Thymus (tissue), 11 donors: ENCODE results near the gene KLF13. TPM values are rescaled to one million over a fixed set of nuclear protein-coding genes. Genes with fewer than 3 reads are reported as not detected.

Experiments used
- DNase-seq, 9 donors: peaks; one replicate each; pipeline ENCODE4 v3.0.0-alpha.2; 2013; ENCODE audit warnings: low spot score in 9 of 9, low read depth in 6 of 9, missing footprints in 1 of 9
- H3K27ac ChIP-seq, 2 donors: one replicate each; pipeline ENCODE4 v1.5.1; 2013; ENCODE audit warnings: control low read depth in 1 of 2, low read depth in 1 of 2, low read length in 1 of 2, mild to moderate bottlenecking in 1 of 2, moderate library complexity in 1 of 2
- H3K27me3 ChIP-seq, 2 donors: one replicate each; pipeline ENCODE4 v1.5.1; 2013; ENCODE audit warnings: low read length in 1 of 2; ENCODE audit not compliant: control insufficient read depth in 2 of 2, insufficient read depth in 1 of 2
- H3K36me3 ChIP-seq, 2 donors: one replicate each; pipeline ENCODE4 v1.5.1; 2013; ENCODE audit warnings: low read length in 1 of 2, mild to moderate bottlenecking in 1 of 2, moderate library complexity in 1 of 2; ENCODE audit not compliant: control insufficient read depth in 2 of 2, insufficient read depth in 2 of 2
- H3K4me1 ChIP-seq, 2 donors: one replicate each; pipeline ENCODE4 v1.5.1; 2013; ENCODE audit warnings: low read length in 2 of 2; ENCODE audit not compliant: control insufficient read depth in 2 of 2, insufficient read depth in 2 of 2
- H3K4me3 ChIP-seq, 2 donors: one replicate each; pipeline ENCODE4 v1.5.1; 2013; ENCODE audit warnings: low read length in 2 of 2, control low read depth in 1 of 2, mild to moderate bottlenecking in 1 of 2
- H3K9me3 ChIP-seq, 2 donors: one replicate each; pipeline ENCODE4 v1.5.1; 2013; ENCODE audit warnings: low read length in 1 of 2, mild to moderate bottlenecking in 1 of 2; ENCODE audit not compliant: control insufficient read depth in 2 of 2, insufficient read depth in 1 of 2
- whole genome bisulfite sequencing: extraction: QIAGEN DNeasy Blood & Tissue Kit; methylation state at CpG from one replicate; pipeline ENCODE4 v1.1.7; 2013; 5-methylcytosine and 5-hydroxymethylcytosine counted together
- polyA plus RNA-seq: library from polyadenylated mRNA; stranded (reverse); fragments of 200-250 nt; gene quantifications from one replicate; pipeline ENCODE4 v1.2.3, GENCODE V29; 2013
- total RNA-seq: library from RNA; stranded (reverse); fragments of 120-200 nt; gene quantifications from one replicate; pipeline ENCODE4 v1.2.4, GENCODE V29; 2013
- donor health status: healthy.

Gene KLF13
- total and polyA plus RNA-seq, 2 donors = 107 to 158 TPM

- Histone ChIP-seq H3K4me1 (peaks cover 10 to 46% of the 10 kb centered on the region in 2 donors), H3K4me3 (no peak overlapping the region), H3K27me3 (peaks cover 2 to 18% of the 10 kb centered on the region in 2 donors), H3K27ac (no peak overlapping the region), H3K36me3 (no peaks in the 10 kb centered on the region), H3K9me3 (peaks cover 0 to 8% of the 10 kb centered on the region in 2 donors)
- DNase-seq = no peak
- 92% methylated on average over 6 of the region's 6 CpGs for WGBS
These were observed 64.3 kb downstream of the KLF13 start for GRCh38 chr15:31390777-31391486.

DNA sequence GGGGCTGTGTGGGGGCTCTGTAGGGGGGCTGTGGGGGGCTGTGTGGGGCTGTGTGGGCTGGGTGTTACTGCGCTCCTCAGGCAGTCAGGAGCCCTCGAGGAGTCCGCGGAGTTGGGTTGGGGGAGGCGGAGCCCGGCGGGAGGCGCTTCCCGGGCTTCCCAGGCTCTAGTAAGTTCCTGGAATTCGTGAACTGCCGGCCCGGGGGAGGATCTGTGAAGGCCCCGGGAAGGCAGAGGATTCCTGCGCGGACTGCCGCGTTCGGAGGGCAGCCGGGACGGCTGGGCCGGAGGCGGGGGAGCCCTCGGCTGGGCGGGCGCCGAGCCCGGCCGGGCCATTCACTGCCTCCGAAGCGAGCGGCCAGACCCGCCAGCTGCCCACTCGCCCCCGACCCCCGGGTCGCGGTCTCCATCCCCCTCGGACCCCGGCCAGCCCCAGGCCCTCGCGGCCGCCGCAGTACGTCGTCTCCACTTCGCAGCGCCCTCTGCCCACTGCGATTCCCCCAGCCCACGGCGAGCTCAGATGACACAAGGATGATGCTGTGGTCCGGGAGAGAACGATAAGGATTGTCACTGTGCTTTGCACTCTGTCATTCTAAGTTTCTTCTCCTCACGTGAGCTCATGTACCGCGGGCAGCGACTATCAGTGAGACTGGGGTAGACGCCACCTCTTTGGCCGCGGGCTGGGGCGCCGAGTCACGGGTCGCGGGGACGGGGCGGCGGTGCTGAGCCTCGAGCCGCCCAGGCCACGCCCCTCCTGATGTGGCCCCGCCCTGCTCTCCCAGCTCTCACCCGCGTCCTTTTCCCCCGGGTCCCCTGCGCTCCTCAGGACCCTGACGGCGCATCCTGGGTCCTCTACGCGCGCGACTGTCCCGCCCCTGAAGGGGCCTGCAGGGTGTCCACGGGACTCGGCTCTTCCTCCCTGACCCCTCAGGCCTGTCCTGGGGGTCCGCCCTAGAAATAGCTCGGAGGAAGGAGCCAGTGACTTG lies 65.3 kb downstream of the KLF13 start:
- Histone ChIP-seq H3K36me3 (no peaks in the 10 kb centered on the region), H3K4me1 (peaks cover 10 to 36% of the 10 kb centered on the region in 2 donors), H3K9me3 (peaks cover 0 to 8% of the 10 kb centered on the region in 2 donors), H3K27me3 (peaks cover 2 to 18% of the 10 kb centered on the region in 2 donors), H3K27ac (peak overlapping the region in 1 of 2 donors; percentile 81), H3K4me3 (peak overlapping the region; percentile 55 to 75)
- 1% methylated on average over 86 of the region's 86 CpGs for WGBS
- DNase-seq = peak in 7 of 9 donors; percentile 44 to 80 (median 71)

- DNase-seq = no peak
- Histone ChIP-seq H3K27ac (peak overlapping the region in 1 of 2 donors; percentile 60), H3K4me3 (peak overlapping the region; percentile 55 to 75), H3K4me1 (peaks cover 5 to 33% of the 10 kb centered on the region in 2 donors), H3K36me3 (no peaks in the 10 kb centered on the region), H3K27me3 (peaks cover 2 to 18% of the 10 kb centered on the region in 2 donors), H3K9me3 (peaks cover 0 to 8% of the 10 kb centered on the region in 2 donors)
- WGBS = 2% methylated on average over 38 of the region's 43 CpGs
These were observed 66.2 kb downstream of the KLF13 start for GRCh38 chr15:31392761-31393401.

- 44% methylated on average over 21 of the region's 21 CpGs for WGBS
- H3K27ac ChIP-seq = no peak overlapping the region
These were observed 66.9 kb downstream of the KLF13 start for GRCh38 chr15:31393444-31394091.

DNA sequence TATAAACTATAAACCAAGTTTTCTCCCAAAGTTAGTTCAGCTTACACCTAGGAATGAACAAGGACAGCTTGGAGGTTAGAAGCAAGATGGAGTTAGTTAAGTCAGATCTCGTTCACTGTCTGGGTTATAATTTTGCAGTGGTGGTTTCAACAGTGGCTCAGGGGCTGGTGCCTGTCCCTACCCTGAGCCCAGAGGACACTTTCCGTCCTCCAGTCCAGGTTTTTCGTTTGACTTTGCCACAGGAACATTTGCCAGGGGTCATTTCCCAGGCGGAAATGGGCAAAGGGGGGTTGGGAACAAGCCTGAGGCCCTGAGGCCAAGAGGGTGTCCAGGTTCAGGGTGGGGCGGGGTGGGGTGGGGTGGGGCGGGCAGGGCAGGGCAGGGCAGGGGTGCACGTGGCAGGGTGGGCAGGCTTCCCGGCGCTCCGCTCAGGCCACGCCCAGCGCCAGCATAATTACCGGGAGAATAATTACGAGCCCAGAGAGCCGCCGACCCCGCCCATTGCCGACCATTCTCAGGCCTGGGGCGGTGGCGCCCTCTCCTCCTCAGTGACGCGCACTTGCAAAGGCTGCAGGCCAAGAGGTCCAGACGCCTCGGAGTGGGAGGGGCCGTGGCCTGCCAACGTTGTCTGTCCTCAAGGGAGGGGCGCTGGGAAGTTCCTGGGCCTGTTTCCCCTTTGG lies 70.4 kb downstream of the KLF13 start:
- peaks cover 0 to 14% of the 10 kb centered on the region in 2 donors for H3K27me3 ChIP-seq
- H3K27ac ChIP-seq = peak overlapping the region in 1 of 2 donors; percentile 4
- 66% methylated on average over 27 of the region's 27 CpGs for WGBS
- H3K9me3 ChIP-seq = peaks cover 0 to 4% of the 10 kb centered on the region in 2 donors
- H3K4me1 ChIP-seq = peaks cover 13 to 57% of the 10 kb centered on the region in 2 donors
- no peak for DNase-seq
- H3K36me3 ChIP-seq = no peaks in the 10 kb centered on the region
- H3K4me3 ChIP-seq = no peak overlapping the region

More at GRCh38 chr15:31393444-31394091, 66.9 kb downstream of the KLF13 start:
- peaks cover 9 to 34% of the 10 kb centered on the region in 2 donors for H3K4me1 ChIP-seq
- H3K27me3 ChIP-seq = peaks cover 2 to 18% of the 10 kb centered on the region in 2 donors
- peak in 4 of 9 donors; percentile 46 to 73 (median 48) for DNase-seq
- peaks cover 0 to 8% of the 10 kb centered on the region in 2 donors for H3K9me3 ChIP-seq
- H3K4me3 ChIP-seq = peak overlapping the region; percentile 55 to 75
- H3K36me3 ChIP-seq = no peaks in the 10 kb centered on the region

DNA sequence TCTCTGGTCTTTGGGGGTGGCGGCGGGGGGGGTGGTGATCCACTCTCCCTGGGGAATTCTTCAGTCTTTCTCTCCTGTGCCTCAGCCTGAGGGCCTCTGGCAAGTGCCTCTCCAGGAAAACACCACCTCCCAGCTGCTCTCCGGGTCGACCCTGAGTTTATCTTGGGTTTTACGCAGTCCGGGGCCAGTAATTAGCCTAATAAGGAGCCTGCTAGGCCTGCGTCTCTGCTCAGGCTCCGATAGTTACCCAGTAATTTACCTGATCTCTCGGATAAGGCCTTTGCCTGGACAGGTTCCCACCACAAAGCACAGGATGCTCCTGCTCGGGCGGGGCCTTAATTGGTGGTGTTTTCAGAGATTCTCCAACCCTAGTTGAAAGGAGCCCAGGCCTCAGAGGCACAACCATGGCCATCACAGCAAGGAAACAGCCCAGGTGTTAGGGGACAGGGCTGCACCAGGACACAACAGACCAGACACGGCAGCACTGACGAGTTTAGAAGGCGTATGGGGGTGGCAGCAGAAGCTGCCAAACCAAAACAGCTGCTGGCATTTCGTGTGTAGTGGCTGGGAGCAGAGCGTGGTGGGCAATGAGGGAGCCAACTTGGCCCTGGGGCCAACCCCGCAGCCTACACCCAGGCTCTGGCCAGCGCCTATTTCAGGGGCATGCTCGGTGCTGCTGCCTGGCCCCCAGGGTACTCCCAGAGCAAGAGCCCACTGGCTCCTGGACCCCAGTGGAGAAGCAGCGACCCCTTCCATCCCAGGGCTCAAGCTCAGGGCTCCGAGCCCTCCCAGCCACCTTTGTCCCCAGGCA lies 71.4 kb downstream of the KLF13 start:
- peaks cover 0 to 6% of the 10 kb centered on the region in 2 donors for H3K27me3 ChIP-seq
- no peak overlapping the region for H3K4me3 ChIP-seq
- H3K4me1 ChIP-seq = peaks cover 17 to 58% of the 10 kb centered on the region in 2 donors
- H3K9me3 ChIP-seq = peaks cover 0 to 4% of the 10 kb centered on the region in 2 donors
- no peaks in the 10 kb centered on the region for H3K36me3 ChIP-seq
- 86% methylated on average over 21 of the region's 21 CpGs for WGBS
- H3K27ac ChIP-seq = peak overlapping the region in 1 of 2 donors; percentile 25
- DNase-seq = no peak

DNA sequence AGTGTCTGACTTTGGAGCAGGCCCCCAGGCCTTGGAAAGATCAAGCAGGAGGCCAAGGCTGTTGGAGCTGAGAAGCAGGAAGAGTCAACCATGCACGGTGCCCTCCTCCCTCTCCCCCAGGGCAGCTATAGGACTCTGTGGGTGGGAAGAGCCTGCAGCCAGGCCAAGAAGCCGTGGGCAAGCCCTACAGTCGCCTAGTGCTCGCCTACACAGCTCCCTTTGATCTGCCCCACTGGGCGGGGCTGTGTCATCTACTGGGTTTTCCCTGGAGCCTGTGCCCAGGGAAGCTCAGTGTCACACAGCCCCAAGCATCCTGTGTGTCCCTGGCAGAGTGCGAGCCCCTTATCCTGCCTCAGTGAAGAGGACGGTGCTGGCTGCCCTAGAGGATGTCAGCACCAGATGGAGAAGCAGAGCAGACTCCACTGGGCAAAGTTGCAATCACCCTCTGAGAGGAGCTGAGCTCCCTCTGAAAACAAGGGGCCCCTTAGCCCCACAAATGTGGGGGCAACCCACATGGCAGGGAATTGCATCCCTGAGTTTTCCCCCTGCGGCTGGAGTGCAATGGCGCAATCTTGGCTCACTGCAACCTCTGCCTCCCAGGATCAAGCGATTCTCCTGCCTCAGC lies 72.2 kb downstream of the KLF13 start:
- H3K9me3 ChIP-seq = peaks cover 0 to 2% of the 10 kb centered on the region in 2 donors
- H3K27me3 ChIP-seq = peaks cover 0 to 2% of the 10 kb centered on the region in 2 donors
- peak overlapping the region in 1 of 2 donors; percentile 2 for H3K27ac ChIP-seq
- 77% methylated on average over 10 of the region's 10 CpGs for WGBS
- no peaks in the 10 kb centered on the region for H3K36me3 ChIP-seq
- no peak for DNase-seq
- H3K4me3 ChIP-seq = no peak overlapping the region
- H3K4me1 ChIP-seq = peaks cover 17 to 58% of the 10 kb centered on the region in 2 donors
